ENCODE results near the gene ZBTB24.

- TF ChIP-seq CTCF (IDR thresholded peaks at IDR 0.05) (no peak), ZFX (IDR thresholded peaks at IDR 0.05; ENCODE audit: borderline replicate concordance) (no peak)
Measured at GRCh38 chr6:109452181-109452580, 30.8 kb downstream of the ZBTB24 start.

Measured in 22Rv1 (cell line).